ENCODE data around the gene DTNA. TPM values are rescaled to one million over a fixed set of nuclear protein-coding genes. Genes with fewer than 3 reads are reported as not detected.

The DTNA gene
- total and polyA plus RNA-seq, 2 of the 8 experiments (the other 6 are each of a cell fraction or from before 2014, with no cell fraction given): 30.2 to 32.7 TPM

DNA sequence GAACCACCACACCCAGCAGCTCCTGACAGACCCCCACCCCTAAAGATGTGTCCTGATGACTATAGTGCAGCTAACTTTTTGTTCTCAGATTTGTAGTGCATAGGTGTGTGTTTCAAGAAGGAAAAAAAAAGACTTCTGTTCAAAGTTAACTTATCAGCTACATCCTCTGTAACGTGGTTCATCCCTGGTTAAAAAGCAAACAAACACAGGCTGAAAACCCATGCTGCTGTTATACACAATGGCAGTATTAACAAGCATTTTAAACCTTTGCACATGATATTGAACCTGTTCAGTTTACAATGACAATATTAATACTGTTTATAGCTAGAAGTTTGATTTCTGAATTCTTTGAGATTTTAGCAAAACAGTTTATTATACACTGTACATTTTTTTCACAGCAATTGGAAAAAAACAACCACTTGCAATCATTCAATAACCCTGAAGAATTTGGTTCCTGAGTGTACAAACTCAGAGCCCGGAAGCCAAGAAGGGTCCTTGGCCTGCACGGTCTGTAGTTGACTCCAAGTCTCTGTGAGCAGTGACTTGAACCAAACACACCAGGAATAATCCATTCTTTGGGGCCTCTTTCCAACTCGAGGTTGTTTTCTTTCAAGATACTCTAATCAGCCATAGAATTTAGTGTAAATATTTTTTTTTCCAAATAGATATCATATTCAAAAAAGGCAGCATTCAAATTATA is 177.9 kb downstream of the DTNA start:
- no peak overlapping the region for H3K56ac ChIP-seq (replicated peaks; ENCODE audit: insufficient read length, low read depth, low read length)
- no peak overlapping the region for H3K4ac ChIP-seq (replicated peaks; ENCODE audit: insufficient read length, low read depth, low read length)
- no peak overlapping the region for H4K8ac ChIP-seq (ENCODE audit: extremely low read depth, insufficient read depth, low read length)
- no peak overlapping the region for H4K91ac ChIP-seq (replicated peaks; ENCODE audit: insufficient read length, low read length)
- H3K18ac ChIP-seq (ENCODE audit: extremely low read depth, low read length): no peak overlapping the region
- H3K14ac ChIP-seq (ENCODE audit: insufficient read length): no peak overlapping the region
- H2BK15ac ChIP-seq (ENCODE audit: low read length): no peak overlapping the region
- no peak overlapping the region for H3K23ac ChIP-seq (ENCODE audit: insufficient read length)
- 80% methylated on average over 4 of the region's 4 CpGs; no CpG with 5 or more reads in 1 of the 2 experiments for WGBS, 2 experiments (ENCODE audit: extremely low coverage in 1 of 2, insufficient coverage in 1 of 2, insufficient read length in 1 of 2, insufficient replicate concordance in 2 of 2, low coverage in 1 of 2, low lambda C conversion rate in 2 of 2, missing lambda C conversion rate in 1 of 2)
- H4K5ac ChIP-seq (ENCODE audit: insufficient read length, low read depth, low read length): no peak overlapping the region
- DNase-seq (ENCODE audit: low read depth in 1 of 2, low spot score in 2 of 2): no peak
- no peak overlapping the region for H3K9ac ChIP-seq (replicated peaks in 1 of 4; ENCODE audit: extremely low read depth in 1 of 4, low read depth in 3 of 4, low read length in 3 of 4)
- H4K20me1 ChIP-seq (replicated peaks in 1 of 2; ENCODE audit: control insufficient read depth in 1 of 2, insufficient read depth in 2 of 2, low read length in 2 of 2): no peaks in the 10 kb centered on the region
- no peak for TF ChIP-seq RXRA (IDR thresholded peaks at IDR 0.05; ENCODE audit: insufficient read depth, low read depth, low read length)
- no peak for TF ChIP-seq FOSL1 (IDR thresholded peaks at IDR 0.05; ENCODE audit: insufficient read depth, low read depth, low read length)
- TF ChIP-seq CBX8 (IDR thresholded peaks at IDR 0.05; ENCODE audit: borderline replicate concordance, low read depth, low read length): no peak
- no peak for TF ChIP-seq BACH1 (IDR thresholded peaks at IDR 0.05; ENCODE audit: low read length)
- no peak for TF ChIP-seq RAD21 (IDR thresholded peaks at IDR 0.05 in 1 of 2, conservative IDR thresholded peaks at IDR 0.05 in 1 of 2; ENCODE audit: low read depth in 2 of 2, low read length in 2 of 2)
- TF ChIP-seq CTBP2 (IDR thresholded peaks at IDR 0.05; ENCODE audit: borderline replicate concordance, insufficient read depth, insufficient read length, low read length): no peak
- H2BK5ac ChIP-seq (ENCODE audit: low read depth, low read length): no peak overlapping the region
- H2AK5ac ChIP-seq (ENCODE audit: low read depth, low read length): no peak overlapping the region
- H3K4me3 ChIP-seq (ENCODE audit: extremely low read depth in 1 of 4, insufficient read depth in 2 of 4, low read depth in 3 of 4, low read length in 4 of 4): no peak overlapping the region
- no peak overlapping the region for H2BK12ac ChIP-seq (ENCODE audit: low read depth, low read length)
- no peaks in the 10 kb centered on the region for H3K79me1 ChIP-seq (ENCODE audit: low read depth, low read length)
- H3K4me1 ChIP-seq (replicated peaks in 1 of 4; ENCODE audit: control insufficient read depth in 3 of 4, insufficient read depth in 4 of 4, low read length in 3 of 4): peaks cover 0 to 2% (median 0%) of the 10 kb centered on the region in 4 experiments; a peak in 1 of 7 replicates
- no peaks in the 10 kb centered on the region; a peak in 1 of 4 replicates for H3K9me3 ChIP-seq (ENCODE audit: insufficient read depth in 2 of 2, low read depth in 1 of 2, low read length in 1 of 2)
- no peaks in the 10 kb centered on the region for H3K36me3 ChIP-seq (ENCODE audit: control insufficient read depth in 2 of 4, insufficient read depth in 4 of 4, low read length in 3 of 4)
- peaks cover 2% of the 10 kb centered on the region; the same call in 1 of the 2 replicates for H3K23me2 ChIP-seq (ENCODE audit: low read depth, low read length)
- H3K79me2 ChIP-seq (ENCODE audit: control insufficient read depth in 1 of 2, insufficient read depth in 2 of 2, low read length in 2 of 2): no peaks in the 10 kb centered on the region
- ChIA-PET CTCF (ENCODE audit: partially characterized antibody) (interaction anchor here (0.6 to 1.4 kb wide), 4 partner anchors 19 to 55 kb away, joined by 3 to 6 read pairs (median 4); no protein-coding TSS in a partner anchor), POLR2A (ENCODE audit: partially characterized antibody) (no interaction called here)
- H2BK120ac ChIP-seq (replicated peaks; ENCODE audit: low read depth, low read length): no peak overlapping the region
- H2AFZ ChIP-seq (ENCODE audit: low read length): no peak overlapping the region
- H2BK20ac ChIP-seq (ENCODE audit: low read length): no peak overlapping the region
- no peak overlapping the region for H3K27ac ChIP-seq (ENCODE audit: low read depth, low read length)
- FAIRE-seq: no peak
- no peak overlapping the region for H3K4me2 ChIP-seq (ENCODE audit: insufficient read depth in 1 of 2, low read depth in 2 of 2, low read length in 2 of 2)
- no peaks in the 10 kb centered on the region for H3K27me3 ChIP-seq (replicated peaks in 1 of 4; ENCODE audit: control insufficient read depth in 3 of 4, extremely low read depth in 1 of 4, insufficient read depth in 3 of 4, low read length in 3 of 4)
